Stimulated activated CD8-positive, alpha-beta memory T cell treated with anti-CD3 and anti-CD28 coated beads, Interleukin-2, amount 100 ng/mL, for 1 hour (primary cell): Measurements from ENCODE around the gene NEK10.

Experiments used
- DNase-seq, 2 donors: peaks; one replicate each; pipeline ENCODE4 v3.0.0-alpha.2; 2020; ENCODE audit warnings: low read depth in 2 of 2

Gene NEK10

DNA sequence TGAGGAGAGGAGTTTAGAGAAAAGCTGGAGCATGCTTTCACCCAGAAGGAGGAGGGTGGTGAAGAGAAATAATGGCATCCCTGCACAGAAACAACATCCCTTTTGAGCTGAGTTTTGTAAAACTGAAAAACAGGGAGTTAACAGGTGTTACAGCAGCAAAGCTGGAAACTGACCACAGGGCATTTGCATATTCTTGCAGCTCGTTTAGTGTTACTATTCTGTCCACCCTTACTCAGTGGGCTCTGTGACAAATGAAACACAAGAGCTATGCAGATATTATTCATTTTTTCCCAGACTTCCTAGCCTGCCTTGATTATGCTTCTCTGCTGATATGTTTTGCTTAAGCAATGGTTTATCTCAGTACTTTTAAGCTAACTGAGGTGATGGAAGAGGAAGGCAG, 272.0 kb downstream of the NEK10 start:
- DNase-seq, result no peak

GRCh38 chr3:27095553-27096222, 273.5 kb downstream of the NEK10 start:
- DNase-seq, result no peak

- DNase-seq, result no peak
Measured at GRCh38 chr3:27094721-27095120, 274.5 kb downstream of the NEK10 start.

DNA sequence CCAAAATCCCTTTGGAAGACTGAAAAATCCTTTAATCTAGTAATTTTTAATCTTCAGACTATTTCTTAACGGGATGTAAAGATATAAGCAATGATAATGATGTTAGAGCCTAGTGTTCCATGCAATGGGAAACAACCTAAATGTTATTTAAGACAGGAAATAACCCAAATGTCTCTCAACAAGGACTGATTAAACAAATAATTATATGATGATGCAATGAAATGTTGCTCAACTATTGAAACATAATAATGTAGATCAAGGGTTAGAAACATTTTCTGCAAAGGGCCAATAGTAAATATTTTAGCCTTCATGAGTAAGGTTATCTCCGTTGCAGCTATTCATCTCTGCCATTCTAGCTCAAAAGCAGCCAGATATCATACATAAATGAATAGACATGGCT, 275.4 kb downstream of the NEK10 start:
- DNase-seq, result no peak

- DNase-seq, result no peak
Measured at GRCh38 chr3:27090275-27091041, 278.7 kb downstream of the NEK10 start.

- DNase-seq, result no peak
Measured at GRCh38 chr3:27089645-27090044, 279.5 kb downstream of the NEK10 start.

- DNase-seq, result no peak
Measured at GRCh38 chr3:27089068-27089467, 280.1 kb downstream of the NEK10 start.

DNA sequence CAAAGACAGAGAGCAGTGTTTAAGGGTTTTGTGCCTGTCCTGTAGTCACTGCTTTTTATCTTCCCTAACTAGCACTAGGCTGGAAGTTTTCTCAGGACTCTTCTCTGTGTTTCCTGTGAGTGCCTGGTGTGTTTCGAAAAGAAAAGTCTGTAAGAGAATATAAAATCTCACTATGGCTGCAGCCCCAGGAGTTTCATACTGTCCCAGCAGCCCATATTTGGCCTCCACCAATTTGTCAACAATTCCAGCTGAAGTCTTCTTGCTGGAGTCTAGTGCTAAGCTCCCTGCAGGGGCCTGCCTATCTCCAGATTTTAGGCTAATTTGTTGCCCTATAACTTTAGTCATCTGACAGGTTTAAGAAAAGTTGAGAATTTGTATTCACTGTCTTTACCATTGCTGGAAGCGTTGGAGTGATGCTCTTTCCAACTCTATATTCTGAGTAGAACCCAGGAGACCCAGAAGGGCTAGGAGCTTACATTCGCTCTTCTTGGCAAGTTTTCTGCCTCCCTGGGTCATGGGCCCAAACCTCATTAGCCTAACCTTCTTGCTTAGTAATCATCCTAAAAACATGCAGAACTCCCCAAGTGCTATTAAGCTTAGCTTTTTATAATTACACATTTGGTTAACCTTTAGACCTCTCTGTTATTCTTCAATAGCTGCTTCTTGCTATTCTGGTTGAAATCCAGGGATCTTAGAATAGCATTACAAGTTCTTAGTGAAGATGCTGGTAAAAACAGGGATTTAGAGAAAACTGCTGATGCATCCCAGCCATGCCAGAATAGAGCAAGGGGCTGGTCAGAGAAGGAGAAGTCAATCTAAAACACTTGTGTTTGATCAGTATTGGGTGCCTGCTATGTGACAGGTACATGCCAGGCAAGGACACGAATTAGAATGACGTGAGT, 283.1 kb downstream of the NEK10 start:
- no peak for DNase-seq

GRCh38 chr3:27081992-27082607, 287.1 kb downstream of the NEK10 start:
- DNase-seq, result no peak

DNA sequence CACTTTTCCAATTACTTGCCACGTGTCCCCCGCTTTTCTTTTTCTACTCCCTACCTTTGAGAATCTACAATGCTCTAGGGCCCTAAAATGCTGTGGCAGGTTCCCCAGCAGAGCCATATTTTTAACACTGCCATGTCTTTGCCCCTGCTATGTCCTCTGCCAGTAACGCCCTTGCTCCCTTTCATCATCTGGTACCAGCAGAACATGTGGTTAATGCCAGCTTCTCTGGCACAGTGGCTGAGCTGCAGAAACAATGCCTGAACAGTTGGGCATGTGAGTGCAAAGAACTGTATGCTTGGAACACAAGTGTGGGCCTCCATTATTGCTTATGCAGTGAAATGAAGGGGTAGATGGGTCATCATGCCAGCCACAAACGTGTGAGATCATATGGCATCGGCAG, 287.6 kb downstream of the NEK10 start:
- no peak for DNase-seq

GRCh38 chr3:27080258-27080525, 289.0 kb downstream of the NEK10 start:
- DNase-seq, result no peak

GRCh38 chr3:27079427-27080257, 289.5 kb downstream of the NEK10 start:
- DNase-seq, result no peak

- DNase-seq, result no peak
Measured at GRCh38 chr3:27078246-27078913, 290.8 kb downstream of the NEK10 start.

- no peak for DNase-seq
Measured at GRCh38 chr3:27076815-27077630, 292.2 kb downstream of the NEK10 start.

GRCh38 chr3:27074914-27075313, 294.3 kb downstream of the NEK10 start:
- DNase-seq, result no peak

DNA sequence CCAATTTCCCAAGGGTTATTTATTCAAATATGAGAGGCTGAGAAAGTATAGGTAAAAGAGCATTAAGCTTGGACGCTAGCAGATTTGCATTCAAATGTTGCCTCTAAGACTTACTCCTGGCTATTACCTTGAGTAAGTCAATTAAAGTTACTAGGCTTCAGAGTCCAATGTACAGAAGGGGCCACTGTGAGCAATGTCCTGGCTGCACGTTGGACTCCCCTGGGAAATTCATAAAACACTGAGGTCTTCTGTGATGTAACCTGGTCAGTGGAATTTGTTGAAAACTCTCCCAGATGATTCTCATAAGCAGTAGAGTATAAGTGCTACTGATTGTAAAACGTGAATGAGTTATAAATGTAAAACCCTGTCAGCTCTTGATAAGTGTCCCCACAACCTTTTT, 295.3 kb downstream of the NEK10 start:
- DNase-seq, result no peak

GRCh38 chr3:27072810-27073651, 296.2 kb downstream of the NEK10 start:
- no peak for DNase-seq

DNA sequence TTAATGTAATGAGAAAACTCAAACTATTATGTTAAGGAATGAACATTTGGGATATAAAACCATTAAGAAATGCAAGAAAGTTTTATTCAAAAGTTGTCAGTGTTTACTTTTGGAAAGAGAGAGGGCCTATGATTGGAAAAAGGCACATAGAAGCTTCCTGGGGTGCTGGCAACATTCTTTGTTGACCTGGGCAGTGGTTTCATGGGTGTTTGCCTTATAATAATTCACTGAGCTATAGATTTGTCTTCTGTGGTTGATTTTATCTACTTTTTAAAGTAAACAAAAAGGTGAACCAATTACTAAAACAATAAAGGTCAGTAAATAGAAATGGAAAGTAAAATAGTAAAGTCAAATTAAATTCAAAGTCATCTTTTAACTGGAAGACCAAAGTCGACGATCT, 308.8 kb downstream of the NEK10 start:
- DNase-seq, result no peak
